ENCODE results near the gene CUZD1. TPM values are rescaled to one million over a fixed set of nuclear protein-coding genes. Genes with fewer than 3 reads are reported as not detected.

The CUZD1 gene
- polyA plus RNA-seq, 10 donors: 0.59 to 1.9 (median 1.3) TPM

DNA sequence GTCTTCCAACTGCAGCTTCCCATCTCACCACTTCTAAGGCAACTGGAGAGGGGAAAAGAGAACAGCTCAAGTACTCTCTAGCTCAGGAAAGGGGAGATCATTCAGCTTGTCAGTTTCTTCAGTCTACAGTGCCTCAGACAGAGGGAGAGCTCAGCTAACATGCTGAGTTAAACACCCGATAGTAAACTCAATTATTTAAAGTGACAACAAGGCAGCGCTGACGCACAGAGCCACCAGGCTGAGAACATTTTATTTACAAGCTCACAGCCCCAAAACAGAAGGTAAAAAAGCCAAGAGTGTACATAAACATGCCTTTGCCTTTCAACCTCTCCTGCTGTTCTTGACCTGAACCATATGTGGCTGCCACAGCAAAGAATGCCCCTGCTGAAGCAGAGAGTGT lies 10.1 kb upstream of the CUZD1 start:
- no peak for DNase-seq

DNA sequence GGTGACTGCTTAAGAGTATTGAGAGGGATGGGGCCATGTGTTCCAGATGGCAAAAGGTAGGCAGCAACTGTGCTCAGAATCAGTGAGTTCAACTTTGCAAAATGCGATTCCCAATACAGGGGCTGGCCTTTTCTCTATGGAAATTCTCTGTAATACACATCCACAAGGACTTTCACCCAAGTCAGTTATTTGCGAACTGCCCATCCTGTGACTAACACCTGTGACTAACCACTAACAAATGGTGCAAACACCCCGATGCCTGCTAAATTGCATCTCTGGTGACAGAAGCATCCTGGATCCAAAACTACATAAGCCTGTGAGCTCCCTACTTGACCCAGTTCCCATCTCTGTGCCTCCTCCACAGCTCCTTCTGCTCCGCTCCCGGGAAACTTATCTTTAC lies 9.0 kb upstream of the CUZD1 start:
- peak in 1 of 3 donors; percentile 73 for DNase-seq

DNA sequence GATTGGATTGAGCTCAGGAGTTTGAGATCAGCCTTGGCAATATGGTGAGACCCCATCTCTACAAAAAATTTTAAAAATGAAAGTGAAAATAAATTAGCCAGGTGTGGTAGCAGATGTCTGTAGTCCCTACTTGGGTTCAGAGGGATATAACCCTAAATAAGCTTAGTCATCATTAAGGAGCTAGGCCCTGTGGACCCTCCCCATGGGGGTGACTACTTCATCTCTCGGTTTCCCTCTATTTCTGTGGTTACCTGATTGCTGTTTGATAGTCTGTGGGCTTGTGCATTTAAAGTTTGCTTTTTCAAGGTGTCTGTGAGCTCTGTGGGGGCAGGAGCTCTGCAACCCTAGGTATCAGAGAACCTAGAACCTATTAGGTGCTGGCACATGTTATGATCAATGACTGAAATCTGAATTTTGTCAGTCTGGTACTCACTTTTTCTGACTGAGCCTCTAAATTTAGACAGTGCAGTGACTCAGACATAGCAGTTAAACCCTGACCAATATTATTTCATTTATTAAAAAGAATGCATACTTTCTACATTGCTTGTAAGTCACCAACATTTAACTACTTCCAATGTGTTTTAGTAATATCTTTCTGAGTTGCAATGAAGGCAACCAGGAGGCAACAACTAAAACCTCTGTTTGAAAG lies 8.1 kb upstream of the CUZD1 start:
- DNase-seq: peak in 1 of 3 donors; percentile 22

DNA sequence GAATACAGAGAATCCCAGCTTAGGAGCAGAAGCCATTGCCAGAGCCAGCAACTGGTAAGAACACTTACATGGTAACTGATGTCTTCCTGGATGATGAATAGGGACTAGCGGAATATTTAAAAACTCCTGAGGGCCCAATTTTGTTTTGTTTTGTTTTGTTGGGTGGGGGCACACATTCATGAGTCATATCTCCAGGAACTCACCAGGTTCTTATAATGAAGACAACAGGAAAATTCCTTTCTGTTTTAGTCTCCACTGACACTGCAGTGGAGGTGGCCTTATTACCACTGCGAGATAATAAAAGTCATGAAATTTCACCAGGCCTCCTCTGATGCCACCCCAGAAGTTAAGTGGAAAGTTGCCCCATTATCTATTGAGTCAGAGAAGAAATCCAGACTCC lies 6.6 kb upstream of the CUZD1 start:
- DNase-seq: no peak

DNA sequence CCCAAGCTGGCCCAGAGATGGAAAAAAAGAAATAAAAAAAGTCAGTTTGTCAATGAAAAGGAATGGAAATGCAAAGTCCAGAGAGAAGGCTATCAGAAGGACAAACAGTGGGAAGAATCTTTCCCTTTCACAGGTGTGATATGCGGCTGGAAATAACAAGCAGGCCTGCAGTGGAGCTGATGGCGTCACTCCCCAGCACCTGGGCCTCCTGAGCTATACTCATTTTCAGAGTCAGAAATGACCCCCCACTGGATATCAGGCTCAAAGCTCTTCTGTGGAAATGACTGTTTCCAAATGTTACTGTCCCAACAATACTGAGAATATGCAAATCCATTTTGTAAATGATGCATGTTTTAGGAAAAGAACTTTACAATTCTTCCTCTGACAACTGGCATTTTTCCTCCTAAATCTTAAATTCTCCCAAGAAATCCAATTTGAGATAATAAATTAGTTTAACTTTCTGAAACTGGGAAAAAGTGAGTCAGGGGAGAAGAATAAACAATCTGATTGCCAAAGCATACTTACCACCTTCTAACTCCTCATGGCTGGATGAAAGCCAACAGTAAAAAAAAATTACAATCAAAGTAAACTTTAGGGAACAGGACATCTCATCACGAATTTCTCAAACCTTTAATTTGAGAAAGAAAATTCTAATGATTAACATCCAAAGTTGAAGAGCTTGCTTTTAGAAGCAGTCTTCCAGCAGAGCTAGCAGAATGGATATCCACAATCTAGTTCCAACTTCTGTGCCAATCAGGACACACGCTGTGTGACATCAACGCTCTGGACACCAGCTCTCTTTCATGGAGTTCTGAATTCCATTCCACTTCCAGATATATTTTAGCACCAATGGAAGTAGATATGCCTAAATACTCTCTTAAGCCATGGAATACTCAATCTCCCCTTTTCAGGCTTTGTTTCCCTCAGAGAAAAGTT lies 5.3 kb upstream of the CUZD1 start:
- DNase-seq: no peak

DNA sequence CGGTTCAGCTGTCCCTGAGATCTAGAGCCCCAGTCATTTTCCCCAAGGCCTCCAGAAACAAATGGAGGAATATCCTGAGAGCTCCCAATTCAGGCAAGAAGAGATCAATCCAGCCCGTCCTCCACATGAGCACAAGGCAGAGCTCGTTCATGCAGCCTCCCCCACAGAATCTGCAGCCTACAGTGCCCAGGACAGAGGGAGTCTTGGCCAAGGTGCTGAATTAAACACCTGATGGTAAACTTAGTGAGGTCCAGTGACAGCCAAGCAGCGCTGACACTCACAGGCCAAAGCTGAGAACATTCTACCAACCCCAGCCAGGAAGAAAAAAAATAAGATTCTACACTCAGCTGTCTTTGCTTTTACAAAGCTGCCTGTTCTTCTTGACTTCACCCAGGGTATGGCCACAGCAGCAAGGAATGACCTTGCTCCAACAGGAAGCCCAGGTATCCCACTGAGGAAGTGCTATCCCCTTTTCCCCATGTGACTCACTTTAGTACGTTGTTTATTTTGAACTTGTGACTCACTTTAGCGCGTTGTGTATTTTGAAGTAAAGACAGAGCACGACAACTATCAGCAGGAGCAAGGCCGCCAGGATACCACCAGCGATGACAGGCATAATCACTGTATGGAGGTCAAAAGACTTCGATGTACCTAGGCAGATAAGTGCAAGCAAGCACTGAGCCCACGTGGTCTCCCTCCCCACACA lies 4.4 kb upstream of the CUZD1 start:
- DNase-seq: no peak

DNA sequence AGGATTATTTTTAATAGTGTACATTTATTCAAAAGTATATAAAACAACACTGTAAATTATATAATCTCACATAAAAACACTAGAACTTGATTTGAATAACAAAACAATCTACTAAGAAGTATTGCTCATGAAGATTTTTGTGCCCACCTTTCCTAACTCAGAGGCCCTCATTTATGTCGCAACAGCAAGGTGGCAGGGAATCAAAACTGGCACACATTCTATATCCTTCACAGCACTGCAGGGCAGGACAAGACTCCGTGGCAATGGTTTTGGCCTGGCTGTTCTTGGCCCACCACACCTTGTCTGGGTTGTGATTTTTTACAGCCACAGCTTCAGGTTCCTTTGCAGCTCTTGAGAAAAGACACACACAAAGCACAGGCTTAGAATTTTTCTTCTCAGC lies 3.4 kb upstream of the CUZD1 start:
- DNase-seq: no peak

DNA sequence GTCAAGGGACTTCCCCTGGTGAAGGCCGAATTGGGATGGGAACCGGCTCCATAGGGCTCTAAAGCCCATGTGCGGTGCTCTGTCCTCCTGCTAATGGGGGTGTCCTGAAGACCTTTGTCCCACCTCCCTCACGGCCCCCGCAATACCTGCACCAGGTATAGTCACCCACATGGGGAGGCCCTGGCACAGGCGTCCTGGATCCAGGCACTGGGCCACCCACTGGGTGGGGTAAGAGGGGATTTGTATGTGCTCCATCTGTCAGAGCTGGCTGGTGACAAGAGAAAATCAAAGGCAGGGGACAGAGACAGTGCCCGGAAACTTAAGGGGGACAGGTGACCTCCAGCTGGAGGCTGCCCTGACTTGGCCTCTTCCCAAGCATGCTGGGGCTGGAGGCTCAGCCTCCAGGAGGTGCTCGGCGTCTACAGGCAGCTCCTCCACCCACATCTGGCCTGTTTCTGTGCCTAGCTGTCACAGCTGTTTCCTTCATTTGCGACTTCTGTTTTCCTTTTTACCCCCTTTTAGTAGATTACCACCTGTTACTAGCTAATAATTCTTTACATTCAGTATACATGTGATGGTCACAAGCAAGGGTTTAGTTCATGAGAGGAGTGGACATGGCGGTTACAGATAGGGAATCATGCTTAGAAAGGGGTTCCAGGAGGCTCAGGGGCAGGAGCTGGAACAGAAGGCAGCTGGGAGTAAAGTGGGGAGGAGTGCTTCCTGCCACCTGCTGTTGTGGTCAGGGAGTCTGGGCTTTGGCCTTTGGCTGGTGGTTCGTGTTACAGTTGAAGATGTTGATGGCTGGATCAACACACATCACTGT lies 2.3 kb upstream of the CUZD1 start:
- peak in 1 of 3 donors; percentile 13 for DNase-seq

DNA sequence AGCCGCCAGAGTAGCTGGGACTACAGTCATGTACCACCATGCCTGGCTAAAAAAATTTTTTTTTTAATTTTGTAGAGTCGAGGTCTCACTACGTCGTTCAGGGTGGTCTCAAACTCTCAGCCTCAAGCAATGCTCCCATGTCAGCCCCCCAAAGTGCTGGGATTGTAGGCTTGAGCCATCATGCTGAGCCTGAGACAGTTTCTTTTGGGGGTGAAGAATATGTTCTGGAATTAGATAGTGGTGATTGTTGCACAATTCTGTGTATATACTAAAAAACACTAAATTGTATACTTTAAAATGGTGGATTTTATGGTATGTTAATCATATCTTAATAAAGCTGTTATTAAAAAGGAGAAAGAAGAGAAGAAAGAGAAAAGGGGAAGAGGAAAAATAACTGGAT lies 1.5 kb downstream of the CUZD1 start:
- DNase-seq: no peak

DNA sequence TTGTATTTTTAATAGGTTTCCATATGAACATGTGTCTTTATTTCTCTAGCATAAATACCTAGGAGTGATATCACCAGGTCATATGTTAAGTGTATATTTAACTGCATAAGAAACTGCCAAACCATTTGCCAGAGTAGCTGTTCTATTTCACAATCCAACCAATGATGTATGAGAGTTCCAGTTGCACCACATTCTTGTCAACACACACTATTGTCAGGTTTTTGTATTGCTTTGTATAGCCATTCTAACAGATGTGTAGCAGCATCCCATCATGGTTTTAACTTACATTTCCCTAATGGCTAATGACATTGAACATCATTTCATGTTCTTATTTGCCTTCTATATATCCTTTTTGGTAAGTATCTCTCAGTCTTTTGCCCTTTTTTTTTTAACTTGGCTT lies 4.1 kb downstream of the CUZD1 start:
- no peak for DNase-seq

DNA sequence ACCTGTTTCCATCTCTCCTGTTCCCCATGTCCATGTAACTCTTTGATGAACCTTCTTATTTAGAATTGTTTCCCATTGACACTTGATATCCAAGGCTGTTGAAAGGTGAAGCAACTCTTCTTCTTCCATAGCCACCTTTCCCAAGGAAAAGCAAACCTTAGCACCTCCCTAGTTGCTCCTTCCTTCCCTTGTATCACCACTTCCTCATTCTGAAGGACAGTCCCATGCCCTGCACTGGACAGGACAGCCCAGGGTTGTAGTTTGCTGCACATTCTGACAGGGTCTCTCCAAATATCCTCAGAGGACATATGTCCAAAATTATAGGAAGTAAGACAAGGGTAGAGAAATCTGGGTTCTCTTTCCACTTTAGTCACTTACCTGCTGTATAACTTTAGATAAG lies 6.2 kb downstream of the CUZD1 start:
- DNase-seq: no peak

DNA sequence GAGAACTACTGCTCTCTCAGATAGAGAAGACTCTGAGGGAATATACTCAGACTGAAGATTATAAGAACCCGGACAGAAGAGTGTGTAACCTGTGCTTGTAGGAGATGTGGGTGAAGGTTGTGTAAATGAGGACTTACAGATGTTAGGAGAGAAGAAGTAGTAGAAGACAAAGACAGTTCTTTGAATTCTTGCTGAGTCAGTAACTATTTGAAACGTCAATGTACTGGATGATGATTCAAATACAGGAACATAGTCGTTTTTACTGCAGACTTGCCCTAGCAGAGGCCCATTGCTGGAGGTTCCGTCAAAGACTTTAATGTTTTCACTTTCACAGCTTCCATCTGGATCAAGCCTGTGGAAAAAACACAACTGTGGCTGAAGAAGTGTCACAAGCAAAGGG lies 6.8 kb downstream of the CUZD1 start:
- DNase-seq: no peak

DNA sequence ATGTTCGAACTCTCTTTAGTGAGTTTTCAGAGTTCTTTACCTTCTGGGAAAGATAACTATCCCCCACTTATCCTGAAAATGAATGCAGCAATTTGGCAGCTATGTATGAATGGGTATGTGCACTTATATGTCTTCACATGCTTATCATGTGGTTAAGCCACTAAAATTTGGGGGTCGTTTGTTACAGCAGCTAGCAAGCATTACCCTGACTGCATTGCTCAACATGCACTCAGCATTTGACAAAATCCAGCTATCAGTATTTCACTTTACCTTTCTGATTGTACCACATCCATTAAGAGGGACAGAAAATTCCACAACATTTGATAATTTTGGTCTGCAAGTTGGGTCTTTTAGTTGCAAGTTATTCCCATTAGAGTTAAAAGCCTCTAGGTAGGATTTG lies 9.7 kb downstream of the CUZD1 start:
- DNase-seq: no peak

DNA sequence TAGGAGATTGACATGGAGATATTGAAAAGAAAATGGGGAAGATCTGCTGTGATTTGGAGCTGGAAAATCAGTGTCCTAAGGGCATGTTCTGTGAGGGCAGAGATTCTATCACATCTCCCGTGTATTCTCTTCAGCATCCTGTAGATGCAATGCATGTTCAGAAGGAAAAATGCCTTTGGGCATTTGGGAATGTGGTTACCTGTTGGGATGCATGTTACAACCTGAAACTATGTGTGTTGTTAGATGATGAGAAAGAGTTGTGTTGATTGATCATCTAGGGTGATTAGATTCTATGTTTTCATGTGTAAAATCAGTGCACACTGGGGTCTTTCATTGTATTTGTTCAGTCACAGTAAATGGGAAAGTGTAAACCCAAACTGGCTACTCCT lies 14.7 kb downstream of the CUZD1 start:
- DNase-seq: no peak

DNA sequence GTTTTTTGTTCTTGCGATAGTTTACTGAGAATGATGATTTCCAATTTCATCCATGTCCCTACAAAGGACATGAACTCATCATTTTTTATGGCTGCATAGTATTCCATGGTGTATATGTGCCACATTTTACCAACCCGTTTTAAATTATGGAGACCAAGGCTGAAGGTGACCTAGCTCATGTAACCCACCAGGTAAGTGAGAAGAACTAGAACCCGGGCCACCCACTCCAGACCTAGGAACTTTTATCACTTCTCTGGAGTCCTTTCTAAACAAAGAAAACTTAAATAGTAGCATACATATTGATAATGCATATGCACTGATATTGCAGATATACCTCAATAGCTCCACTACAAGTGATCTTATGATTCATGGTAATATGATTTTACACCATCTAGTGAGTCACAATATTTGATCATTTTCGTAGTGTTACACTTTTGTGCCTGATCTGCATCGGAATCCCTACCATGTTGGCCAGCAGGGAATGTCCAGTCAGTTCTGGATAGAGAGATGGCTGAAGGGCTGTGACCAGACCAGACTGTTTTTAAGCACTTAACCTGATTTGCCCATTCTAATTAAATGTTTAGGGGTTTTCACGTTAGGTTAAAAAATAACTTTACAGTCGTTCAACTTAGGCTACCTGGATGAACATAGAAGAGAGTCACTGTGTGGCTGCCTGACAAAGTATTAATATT lies 15.2 kb downstream of the CUZD1 start:
- DNase-seq: no peak

DNA sequence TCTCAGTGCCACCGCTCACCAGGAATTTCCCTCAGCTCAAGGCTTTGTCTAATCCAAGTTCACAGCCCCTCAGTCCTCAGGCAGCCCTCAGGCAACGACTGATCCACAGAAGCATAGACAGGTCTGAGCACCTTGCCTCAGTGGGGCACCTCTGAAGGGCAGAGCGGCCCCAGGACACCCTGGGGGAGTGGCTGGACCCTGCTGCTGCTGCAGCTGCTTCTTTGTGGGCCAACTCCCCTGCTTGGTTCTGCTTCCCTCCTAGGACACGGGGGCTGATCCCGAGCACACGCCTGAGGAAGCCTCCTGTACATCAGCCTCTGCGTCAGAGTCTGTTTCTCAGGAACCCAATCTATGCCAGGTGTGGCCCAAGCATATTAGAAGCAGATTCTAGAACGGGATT lies 16.2 kb downstream of the CUZD1 start:
- no peak for DNase-seq

DNA sequence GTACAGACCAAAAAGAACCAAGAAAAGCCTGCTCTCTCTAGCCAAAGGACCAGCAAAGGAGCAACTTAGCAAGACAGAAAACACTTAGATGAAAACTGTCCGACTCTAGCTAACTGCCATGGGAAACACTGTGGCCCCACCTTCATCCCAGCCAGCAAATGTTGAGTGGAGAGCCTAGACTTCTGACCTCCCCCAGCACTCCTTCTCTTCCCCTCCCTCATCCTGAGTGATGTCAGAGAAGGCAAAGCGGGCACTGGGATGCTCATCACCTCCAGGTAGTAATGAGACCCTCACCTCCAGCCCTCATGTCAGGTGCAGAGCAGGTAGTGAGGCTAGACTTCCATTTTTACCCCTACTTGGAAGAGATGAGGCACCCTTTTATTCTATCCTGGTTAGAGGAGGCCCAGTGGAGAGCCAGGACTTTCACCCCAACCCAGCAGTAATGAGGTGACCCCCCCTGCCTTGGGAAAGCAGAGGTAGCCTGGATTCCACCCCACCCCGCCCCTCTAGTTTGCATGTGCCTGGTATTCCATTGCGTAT lies 16.9 kb downstream of the CUZD1 start:
- no peak for DNase-seq

DNA sequence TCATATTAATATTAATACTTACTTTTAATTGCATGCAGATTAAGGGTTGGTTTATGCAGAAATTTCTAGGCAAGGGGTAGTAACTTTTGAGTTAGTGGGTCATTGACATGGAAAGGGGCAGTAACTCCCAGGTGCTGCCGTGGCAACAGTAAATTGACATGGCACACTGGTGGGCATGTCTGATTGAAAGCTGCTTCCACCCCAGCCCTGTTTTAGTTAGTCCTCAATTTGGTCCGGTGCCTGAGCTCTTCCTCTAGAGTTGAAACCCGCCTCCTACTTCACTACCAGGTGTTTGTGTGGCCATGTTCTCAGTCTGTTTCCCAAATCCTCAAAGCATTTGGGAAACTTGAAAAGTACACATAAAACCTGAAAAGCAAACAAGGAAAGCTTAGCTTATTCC lies 18.4 kb downstream of the CUZD1 start:
- no peak for DNase-seq

DNA sequence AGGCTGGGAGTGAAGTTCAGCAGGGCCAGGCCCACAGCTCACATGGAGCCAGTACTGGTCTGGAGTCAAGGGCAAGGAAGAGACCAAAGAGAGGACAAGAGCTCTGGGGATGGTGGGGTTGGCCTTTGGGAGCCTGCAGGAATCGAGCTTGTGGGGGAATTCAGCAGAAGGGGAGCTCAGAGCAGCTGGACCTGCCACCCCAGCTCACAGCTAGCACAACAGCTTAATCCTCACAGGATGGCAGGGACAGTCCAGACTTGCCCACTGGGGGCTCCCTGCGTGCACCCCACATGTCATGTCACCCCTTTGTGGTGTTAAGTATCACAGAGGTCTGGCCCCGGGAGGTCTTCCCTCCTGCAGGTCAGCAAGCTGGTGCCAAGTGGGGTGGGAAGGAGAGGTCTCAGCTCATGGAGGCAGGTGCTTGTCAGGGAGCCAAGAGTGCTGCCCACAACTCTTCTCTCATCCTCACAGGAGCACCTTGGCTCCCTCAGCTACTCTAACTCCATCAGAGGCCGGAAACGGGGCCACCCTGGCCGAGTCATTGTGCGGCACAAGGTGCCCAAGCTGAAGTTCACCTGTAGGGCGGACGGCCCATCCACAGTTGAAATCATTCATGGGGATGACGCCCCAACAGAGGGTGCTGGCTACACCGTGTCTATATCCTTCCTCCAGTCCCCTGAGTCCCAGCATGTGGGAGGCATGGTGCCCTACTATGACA lies 22.5 kb downstream of the CUZD1 start:
- no peak for DNase-seq

DNA sequence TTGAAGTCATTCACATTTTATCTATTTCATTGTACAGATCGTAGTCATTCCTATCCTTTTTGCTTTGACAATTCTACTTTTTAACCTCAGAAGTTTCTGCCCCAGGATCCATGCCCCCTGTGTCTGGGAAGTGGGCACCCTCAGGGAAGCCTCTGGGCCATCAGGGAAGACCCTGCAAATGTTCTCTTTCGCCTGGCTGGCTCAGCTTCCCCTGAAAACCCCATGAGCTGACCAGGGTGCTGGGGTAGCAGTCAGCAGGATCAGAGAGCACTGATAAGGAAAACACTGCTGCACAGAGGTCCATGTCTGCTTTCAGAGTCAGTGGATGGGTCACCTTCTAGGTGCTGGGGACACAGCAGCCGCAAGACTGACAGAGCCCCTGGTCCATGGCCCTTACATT lies 23.8 kb downstream of the CUZD1 start:
- no peak for DNase-seq

Data from muscle of back (tissue), 11 donors.